Ectodermal cell (in vitro differentiated cells): ENCODE measurements around the gene PFKFB3.

Experiments
- H3K27ac ChIP-seq: 2 replicates; pipeline ENCODE4 v1.7.0; 2013; ENCODE audit warnings: mild to moderate bottlenecking, low read depth, low read length; ENCODE audit not compliant: insufficient read depth, poor library complexity, severe bottlenecking
- H3K27me3 ChIP-seq: 2 replicates; pipeline ENCODE4 v1.7.0; 2013; ENCODE audit warnings: mild to moderate bottlenecking, low read length; ENCODE audit not compliant: insufficient read depth, control insufficient read depth, poor library complexity, severe bottlenecking
- H3K36me3 ChIP-seq: one replicate; pipeline ENCODE4 v1.7.0; 2013; ENCODE audit warnings: low read length; ENCODE audit not compliant: control insufficient read depth, insufficient read depth
- H3K4me1 ChIP-seq: one replicate; pipeline ENCODE4 v1.7.0; 2013; ENCODE audit warnings: low read length; ENCODE audit not compliant: control insufficient read depth, insufficient read depth
- H3K4me3 ChIP-seq: 2 replicates; pipeline ENCODE4 v1.7.0; 2013; ENCODE audit warnings: low read depth, low read length, control low read depth; ENCODE audit not compliant: insufficient read depth
- H3K9me3 ChIP-seq: 2 replicates; pipeline ENCODE4 v1.7.0; 2013; ENCODE audit warnings: mild to moderate bottlenecking, low read length, moderate library complexity; ENCODE audit not compliant: control insufficient read depth
- WGBS, 2 experiments: methylation state at CpG; one replicate each; pipeline ENCODE4 v1.1.7; 2013; ENCODE audit warnings: missing lambda C conversion rate in 2 of 2; 5-methylcytosine and 5-hydroxymethylcytosine counted together

Gene PFKFB3

DNA sequence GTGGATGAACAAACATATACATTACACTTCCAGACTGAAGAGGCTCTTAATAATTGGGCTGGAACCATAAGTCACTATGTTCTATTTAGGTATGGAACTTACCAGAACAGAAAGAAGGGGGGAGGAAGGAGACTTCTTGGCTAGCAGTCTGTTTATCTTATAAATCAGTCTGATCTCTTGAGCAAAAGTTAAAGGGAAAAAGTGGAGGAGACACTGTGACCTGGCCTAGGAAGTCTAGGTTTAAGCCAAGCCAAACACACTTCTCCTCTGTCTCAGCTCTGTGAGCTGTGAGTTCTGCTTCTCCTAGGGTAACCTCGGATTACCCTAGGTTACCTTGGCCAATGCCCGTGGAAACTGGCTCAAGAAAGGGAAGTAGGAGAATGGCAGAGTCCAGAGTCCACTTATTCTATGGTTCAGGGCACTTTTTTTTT lies 95.2 kb downstream of the PFKFB3 start:
- WGBS, 2 experiments, result 88 to 90% methylated on average over 2 of the region's 2 CpGs
- Histone ChIP-seq H3K27ac (no peak overlapping the region), H3K4me1 (no peaks in the 10 kb centered on the region), H3K36me3 (no peaks in the 10 kb centered on the region), H3K4me3 (no peak overlapping the region), H3K9me3 (no peaks in the 10 kb centered on the region), H3K27me3 (no peaks in the 10 kb centered on the region)

- no peaks in the 10 kb centered on the region for H3K9me3 ChIP-seq
- no peaks in the 10 kb centered on the region for H3K27me3 ChIP-seq
- 94 to 98% methylated on average over 5 of the region's 5 CpGs for WGBS, 2 experiments
- no peaks in the 10 kb centered on the region for H3K4me1 ChIP-seq
- no peak overlapping the region for H3K4me3 ChIP-seq
- no peaks in the 10 kb centered on the region for H3K36me3 ChIP-seq
- H3K27ac ChIP-seq, result no peak overlapping the region
These were observed 95.7 kb downstream of the PFKFB3 start for GRCh38 chr10:6298428-6298827.

GRCh38 chr10:6299234-6299633 lies 96.5 kb downstream of the PFKFB3 start:
- Histone ChIP-seq H3K36me3 (no peaks in the 10 kb centered on the region), H3K27me3 (no peaks in the 10 kb centered on the region), H3K4me1 (no peaks in the 10 kb centered on the region), H3K4me3 (no peak overlapping the region), H3K27ac (no peak overlapping the region), H3K9me3 (peaks cover 3% of the 10 kb centered on the region)
- 79% methylated on average over 11 of the region's 11 CpGs for WGBS, 2 experiments

DNA sequence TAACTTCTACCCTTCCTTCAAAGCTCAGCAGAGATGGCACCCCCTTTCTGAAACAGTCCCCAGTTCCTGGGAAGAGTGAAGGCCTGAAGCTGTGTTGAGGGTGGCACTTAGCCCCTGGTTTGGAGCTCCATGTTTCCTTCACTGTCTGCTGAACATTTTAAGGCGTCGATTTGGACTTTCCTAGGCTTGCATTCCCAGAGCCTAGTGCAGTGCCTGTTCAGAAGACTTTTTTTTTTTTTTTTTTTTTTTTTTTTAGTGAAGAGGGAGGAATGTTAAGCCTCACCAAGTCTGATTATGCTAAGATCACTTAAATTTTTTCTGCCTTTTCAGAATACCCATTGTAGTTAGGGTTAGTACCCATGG lies 97.0 kb downstream of the PFKFB3 start:
- H3K27ac ChIP-seq, result no peak overlapping the region
- no peaks in the 10 kb centered on the region for H3K36me3 ChIP-seq
- no peaks in the 10 kb centered on the region for H3K4me1 ChIP-seq
- no peak overlapping the region for H3K4me3 ChIP-seq
- peaks cover 3% of the 10 kb centered on the region for H3K9me3 ChIP-seq
- 76 to 100% methylated on average over 2 of the region's 2 CpGs for WGBS, 2 experiments
- no peaks in the 10 kb centered on the region for H3K27me3 ChIP-seq

DNA sequence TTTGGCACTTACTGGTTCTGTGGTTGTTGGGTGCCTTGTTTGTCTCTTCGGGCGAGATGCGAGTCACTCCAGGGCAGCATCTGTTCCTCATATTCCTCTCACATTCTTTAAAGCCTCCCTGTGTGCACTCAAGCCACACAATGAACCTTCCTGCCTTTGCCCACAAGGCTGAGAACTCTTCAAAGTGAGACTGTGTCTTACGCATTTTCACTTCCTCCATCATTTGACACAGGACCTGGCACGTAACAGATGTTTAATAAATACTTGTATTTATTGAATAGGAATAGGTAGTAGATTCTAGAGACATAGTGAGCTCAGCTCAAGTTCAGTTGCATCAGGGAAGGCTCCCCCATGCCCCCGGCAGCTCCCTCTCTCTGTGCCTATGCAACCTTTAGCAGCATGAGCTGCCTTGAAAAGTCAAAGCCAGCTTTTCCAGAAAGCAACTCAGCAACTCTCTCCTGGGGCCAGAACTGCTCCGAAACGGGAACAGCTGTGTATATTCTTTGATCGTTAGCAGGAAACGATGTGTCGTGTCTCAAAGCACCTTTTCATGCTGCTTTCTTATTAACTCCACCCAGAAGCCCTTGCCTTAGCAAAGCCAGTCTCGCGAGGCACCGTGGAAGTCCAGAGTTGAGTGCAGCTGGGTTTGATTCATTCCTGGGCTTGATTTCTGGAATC lies 97.5 kb downstream of the PFKFB3 start:
- Histone ChIP-seq H3K27ac (no peak overlapping the region), H3K4me1 (no peaks in the 10 kb centered on the region), H3K4me3 (no peak overlapping the region), H3K9me3 (peaks cover 3% of the 10 kb centered on the region), H3K36me3 (no peaks in the 10 kb centered on the region), H3K27me3 (no peaks in the 10 kb centered on the region)
- WGBS, 2 experiments, result 88 to 89% methylated on average over 14 of the region's 14 CpGs

DNA sequence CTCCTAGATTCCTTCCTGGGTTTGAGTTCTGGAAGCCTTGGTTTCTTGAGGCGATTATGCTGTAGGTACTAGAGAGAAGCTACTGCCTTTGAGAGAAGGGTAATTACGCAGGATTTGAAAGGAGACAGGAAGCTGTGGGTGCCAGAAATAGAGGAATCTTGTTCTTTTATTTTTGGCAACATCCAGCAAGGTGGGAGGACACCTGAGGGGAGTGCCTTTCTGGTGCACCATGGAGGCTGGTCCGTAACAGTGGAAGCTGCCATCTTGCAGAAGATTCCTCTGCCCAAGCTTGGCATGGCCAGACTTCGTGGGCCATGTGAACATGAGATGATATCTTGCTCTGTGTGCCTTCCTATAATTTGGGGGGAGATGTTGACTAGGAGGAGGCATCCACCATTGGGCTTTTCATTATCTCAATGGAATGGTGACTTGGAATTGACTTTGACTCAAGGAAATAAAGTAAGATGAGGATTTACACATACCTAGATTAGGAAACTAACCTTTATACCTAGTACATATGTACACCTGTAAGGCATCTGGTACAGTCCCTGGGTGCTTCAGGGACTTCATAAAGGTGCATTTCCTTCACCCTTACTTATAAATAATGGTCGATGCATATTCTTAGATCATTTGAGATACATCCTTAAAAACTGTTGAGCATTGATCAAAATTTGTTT lies 98.2 kb downstream of the PFKFB3 start:
- Histone ChIP-seq H3K27ac (no peak overlapping the region), H3K36me3 (no peaks in the 10 kb centered on the region), H3K9me3 (peaks cover 3% of the 10 kb centered on the region), H3K27me3 (no peaks in the 10 kb centered on the region), H3K4me1 (no peaks in the 10 kb centered on the region), H3K4me3 (no peak overlapping the region)
- WGBS, 2 experiments, result 91 to 95% methylated on average over 5 of the region's 5 CpGs

- Histone ChIP-seq H3K27me3 (no peaks in the 10 kb centered on the region), H3K36me3 (no peaks in the 10 kb centered on the region), H3K4me3 (no peak overlapping the region), H3K27ac (no peak overlapping the region), H3K9me3 (peaks cover 3% of the 10 kb centered on the region), H3K4me1 (no peaks in the 10 kb centered on the region)
- 85 to 94% methylated on average over 7 of the region's 7 CpGs for WGBS, 2 experiments
These were observed 98.8 kb downstream of the PFKFB3 start for GRCh38 chr10:6301488-6302075.
